ENCODE results near the gene SMIM1. TPM values are rescaled to one million over a fixed set of nuclear protein-coding genes. Genes with fewer than 3 reads are reported as not detected.

The SMIM1 gene
- total and polyA plus RNA-seq, 9 of the 15 experiments (the other 6 are each of a cell fraction or from before 2014, with no cell fraction given): 2.3 to 125 (median 24.3) TPM

DNA sequence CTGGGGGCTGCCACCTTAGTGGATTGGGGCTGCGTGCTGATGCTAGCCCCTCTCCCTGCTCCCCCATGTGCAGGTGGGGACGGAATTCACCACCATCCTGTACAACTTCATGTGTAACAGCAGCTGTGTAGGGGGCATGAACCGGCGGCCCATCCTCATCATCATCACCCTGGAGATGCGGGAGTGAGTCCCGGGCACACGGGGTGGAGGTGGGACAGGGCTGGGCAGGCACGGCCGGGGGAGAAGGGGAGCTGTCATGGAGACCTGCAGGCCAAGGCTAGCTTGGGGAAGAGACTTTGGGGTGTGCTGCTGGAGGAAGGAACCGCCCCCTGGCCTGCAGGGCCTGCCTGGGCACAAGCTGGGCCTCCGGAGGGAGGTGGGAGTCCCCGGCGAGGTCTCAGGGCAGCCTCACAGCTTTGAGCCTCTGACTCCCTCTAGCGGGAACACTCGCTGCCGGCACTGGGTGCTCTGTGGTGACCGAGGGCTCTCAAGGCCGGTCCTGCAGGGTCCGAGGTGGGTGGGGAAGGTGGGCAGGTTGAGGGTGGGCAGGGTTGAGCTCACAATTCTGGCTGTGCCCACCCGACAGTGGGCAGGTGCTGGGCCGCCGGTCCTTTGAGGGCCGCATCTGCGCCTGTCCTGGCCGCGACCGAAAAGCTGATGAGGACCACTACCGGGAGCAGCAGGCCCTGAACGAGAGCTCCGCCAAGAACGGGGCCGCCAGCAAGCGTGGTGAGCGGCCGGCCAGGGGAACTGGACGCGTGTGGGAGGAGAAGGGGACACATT, 45.3 kb upstream of the SMIM1 start (continued):
- TF ChIP-seq RAD21 (CRISPR knock-in tag; conservative IDR thresholded peaks at IDR 0.05 in 1 of 2, IDR thresholded peaks at IDR 0.05 in 1 of 2) (peak; percentile 23 to 64; a peak in 3 of 4 replicates), ZNF121 (CRISPR knock-in tag; conservative IDR thresholded peaks at IDR 0.05) (no peak), KLF1 (tag; IDR thresholded peaks at IDR 0.05) (no peak), NR3C1 (CRISPR knock-in tag; IDR thresholded peaks at IDR 0.05) (no peak), ZNF644 (tag; IDR thresholded peaks at IDR 0.05; ENCODE audit: low read depth) (no peak), FOS (IDR thresholded peaks at IDR 0.05; ENCODE audit: extremely low read depth, insufficient read length) (no peak), CTBP1 (IDR thresholded peaks at IDR 0.05; ENCODE audit: borderline replicate concordance) (peak; percentile 54; the same call in 1 of the 2 replicates), TRIM25 (IDR thresholded peaks at IDR 0.05; ENCODE audit: borderline replicate concordance) (no peak), NUFIP1 (IDR thresholded peaks at IDR 0.05; ENCODE audit: partially characterized antibody) (no peak), HLTF (IDR thresholded peaks at IDR 0.05) (no peak), ZNF197 (CRISPR knock-in tag; IDR thresholded peaks at IDR 0.05; ENCODE audit: low read depth) (no peak), ATF7 (IDR thresholded peaks at IDR 0.05) (no peak; the same call in 1 of the 2 replicates), ZNF408 (CRISPR knock-in tag; IDR thresholded peaks at IDR 0.05; ENCODE audit: low read depth) (no peak), SMAD3 (CRISPR knock-in tag; conservative IDR thresholded peaks at IDR 0.05) (no peak), KLF16 (IDR thresholded peaks at IDR 0.05) (0 out of 2 replicates have a peak, but pooled peaks have one; percentile 26), CREM (IDR thresholded peaks at IDR 0.05; ENCODE audit: low read depth) (peak; percentile 7; the same call in 1 of the 2 replicates)
- TF ChIP-seq, protein P1, sequence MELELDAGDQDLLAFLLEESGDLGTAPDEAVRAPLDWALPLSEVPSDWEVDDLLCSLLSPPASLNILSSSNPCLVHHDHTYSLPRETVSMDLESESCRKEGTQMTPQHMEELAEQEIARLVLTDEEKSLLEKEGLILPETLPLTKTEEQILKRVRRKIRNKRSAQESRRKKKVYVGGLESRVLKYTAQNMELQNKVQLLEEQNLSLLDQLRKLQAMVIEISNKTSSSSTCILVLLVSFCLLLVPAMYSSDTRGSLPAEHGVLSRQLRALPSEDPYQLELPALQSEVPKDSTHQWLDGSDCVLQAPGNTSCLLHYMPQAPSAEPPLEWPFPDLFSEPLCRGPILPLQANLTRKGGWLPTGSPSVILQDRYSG (tag; conservative IDR thresholded peaks at IDR 0.05; ENCODE audit: low read depth): no peak
- TF ChIP-seq, protein P2, sequence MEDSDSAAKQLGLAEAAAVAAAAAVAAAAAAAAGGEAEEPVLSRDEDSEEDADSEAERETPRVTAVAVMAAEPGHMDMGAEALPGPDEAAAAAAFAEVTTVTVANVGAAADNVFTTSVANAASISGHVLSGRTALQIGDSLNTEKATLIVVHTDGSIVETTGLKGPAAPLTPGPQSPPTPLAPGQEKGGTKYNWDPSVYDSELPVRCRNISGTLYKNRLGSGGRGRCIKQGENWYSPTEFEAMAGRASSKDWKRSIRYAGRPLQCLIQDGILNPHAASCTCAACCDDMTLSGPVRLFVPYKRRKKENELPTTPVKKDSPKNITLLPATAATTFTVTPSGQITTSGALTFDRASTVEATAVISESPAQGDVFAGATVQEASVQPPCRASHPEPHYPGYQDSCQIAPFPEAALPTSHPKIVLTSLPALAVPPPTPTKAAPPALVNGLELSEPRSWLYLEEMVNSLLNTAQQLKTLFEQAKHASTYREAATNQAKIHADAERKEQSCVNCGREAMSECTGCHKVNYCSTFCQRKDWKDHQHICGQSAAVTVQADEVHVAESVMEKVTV (CRISPR knock-in tag; IDR thresholded peaks at IDR 0.05): no peak
- TF ChIP-seq, protein P3, sequence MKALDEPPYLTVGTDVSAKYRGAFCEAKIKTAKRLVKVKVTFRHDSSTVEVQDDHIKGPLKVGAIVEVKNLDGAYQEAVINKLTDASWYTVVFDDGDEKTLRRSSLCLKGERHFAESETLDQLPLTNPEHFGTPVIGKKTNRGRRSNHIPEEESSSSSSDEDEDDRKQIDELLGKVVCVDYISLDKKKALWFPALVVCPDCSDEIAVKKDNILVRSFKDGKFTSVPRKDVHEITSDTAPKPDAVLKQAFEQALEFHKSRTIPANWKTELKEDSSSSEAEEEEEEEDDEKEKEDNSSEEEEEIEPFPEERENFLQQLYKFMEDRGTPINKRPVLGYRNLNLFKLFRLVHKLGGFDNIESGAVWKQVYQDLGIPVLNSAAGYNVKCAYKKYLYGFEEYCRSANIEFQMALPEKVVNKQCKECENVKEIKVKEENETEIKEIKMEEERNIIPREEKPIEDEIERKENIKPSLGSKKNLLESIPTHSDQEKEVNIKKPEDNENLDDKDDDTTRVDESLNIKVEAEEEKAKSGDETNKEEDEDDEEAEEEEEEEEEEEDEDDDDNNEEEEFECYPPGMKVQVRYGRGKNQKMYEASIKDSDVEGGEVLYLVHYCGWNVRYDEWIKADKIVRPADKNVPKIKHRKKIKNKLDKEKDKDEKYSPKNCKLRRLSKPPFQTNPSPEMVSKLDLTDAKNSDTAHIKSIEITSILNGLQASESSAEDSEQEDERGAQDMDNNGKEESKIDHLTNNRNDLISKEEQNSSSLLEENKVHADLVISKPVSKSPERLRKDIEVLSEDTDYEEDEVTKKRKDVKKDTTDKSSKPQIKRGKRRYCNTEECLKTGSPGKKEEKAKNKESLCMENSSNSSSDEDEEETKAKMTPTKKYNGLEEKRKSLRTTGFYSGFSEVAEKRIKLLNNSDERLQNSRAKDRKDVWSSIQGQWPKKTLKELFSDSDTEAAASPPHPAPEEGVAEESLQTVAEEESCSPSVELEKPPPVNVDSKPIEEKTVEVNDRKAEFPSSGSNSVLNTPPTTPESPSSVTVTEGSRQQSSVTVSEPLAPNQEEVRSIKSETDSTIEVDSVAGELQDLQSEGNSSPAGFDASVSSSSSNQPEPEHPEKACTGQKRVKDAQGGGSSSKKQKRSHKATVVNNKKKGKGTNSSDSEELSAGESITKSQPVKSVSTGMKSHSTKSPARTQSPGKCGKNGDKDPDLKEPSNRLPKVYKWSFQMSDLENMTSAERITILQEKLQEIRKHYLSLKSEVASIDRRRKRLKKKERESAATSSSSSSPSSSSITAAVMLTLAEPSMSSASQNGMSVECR (CRISPR knock-in tag; IDR thresholded peaks at IDR 0.05): no peak
